ENCODE data around the gene KHDC1L.
"Not testable (repeated sequence)": the region's sequence is repeated elsewhere in the genome, so short reads cannot be mapped to it uniquely, and the experiment has no call there.

The KHDC1L gene

GRCh38 chr6:73225396-73225795 is at the start of gene KHDC1L:
KHDC1L (minus strand) TSS chr6:73225496; CDS start chr6:73225408, 88 bp downstream.
- in situ Hi-C loops (cut with HindIII; ENCODE audit: low sequenced_read_pairs): no loop called here

DNA sequence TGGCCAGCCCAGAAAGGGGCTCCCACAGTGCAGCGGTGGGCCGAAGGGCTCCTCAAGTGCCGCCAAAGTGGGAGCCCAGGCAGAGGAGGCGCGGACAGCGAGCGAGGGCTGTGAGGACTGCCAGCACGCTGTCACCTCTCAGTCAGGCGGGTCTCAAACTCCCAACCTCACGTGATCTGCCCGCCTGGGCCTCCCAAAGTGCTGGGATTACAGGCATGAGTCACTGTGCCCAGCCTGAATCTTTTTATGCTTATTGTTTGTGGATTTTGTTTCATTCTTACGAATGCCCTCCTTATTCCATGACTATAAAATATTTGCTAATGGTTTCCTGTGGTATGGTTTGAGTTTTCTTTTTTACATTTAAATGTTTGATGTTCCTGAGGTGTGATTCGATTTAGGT is 44.0 kb upstream of the KHDC1L start:
- in situ Hi-C loops (cut with HindIII; ENCODE audit: low sequenced_read_pairs): not testable (repeated sequence)

DNA sequence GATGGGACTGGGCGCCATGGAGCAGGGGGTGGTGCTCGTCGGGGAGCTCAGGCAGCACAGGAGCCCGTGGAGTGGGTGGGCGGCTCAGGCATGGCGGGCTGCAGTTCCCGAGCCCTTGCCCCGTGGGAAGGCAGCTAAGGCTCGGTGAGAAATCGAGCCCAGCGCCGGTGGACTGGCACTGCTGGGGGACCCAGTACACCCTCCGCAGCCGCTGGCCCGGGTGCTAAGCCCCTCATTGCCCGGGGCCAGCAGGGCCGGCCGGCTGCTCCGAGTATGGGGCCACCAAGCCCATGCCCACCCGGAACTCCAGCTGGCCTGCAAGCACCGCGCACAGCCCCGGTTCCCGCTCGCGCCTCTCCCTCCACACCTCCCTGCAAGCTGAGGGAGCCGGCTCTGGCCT is 43.6 kb upstream of the KHDC1L start:
- in situ Hi-C loops (cut with HindIII; ENCODE audit: low sequenced_read_pairs): not testable (repeated sequence)

DNA sequence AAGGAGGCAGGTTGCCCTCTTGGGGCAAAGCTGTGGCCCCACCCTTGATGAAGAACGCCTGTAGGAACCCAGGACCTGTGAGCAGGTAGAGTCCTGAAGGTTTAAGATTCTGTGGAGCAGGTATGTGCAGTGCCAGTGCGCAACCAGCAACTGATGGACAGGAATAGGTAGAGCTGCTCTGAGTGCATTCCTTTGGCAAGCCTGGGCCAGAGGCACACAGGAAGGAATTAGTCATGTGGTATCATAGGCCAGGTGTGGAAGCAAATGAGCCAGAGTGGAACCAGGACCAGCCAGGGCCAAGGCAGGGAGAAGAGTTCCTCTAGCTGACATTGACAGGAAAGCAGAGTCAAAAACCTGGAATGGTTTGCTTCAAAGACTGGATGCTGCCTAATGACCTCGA is 39.1 kb upstream of the KHDC1L start:
- in situ Hi-C loops (cut with HindIII; ENCODE audit: low sequenced_read_pairs): no loop called here

DNA sequence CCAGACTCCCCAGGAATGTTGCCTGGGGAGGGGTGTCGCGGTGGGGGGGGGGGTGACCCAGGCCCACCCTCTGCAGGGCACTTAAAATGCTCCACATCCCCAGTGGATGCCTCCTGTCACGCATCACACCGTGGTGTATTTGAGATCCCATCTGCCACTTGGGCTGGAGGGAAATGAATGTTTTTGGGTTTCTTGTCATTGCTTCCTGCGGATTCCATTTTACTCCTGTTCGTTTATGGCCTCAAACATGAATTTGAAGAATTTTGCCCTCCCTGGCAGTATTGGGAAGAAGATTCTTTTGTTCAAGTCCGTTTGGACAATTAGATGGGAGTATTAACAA is 38.2 kb upstream of the KHDC1L start:
- in situ Hi-C loops (cut with HindIII; ENCODE audit: low sequenced_read_pairs): no loop called here

DNA sequence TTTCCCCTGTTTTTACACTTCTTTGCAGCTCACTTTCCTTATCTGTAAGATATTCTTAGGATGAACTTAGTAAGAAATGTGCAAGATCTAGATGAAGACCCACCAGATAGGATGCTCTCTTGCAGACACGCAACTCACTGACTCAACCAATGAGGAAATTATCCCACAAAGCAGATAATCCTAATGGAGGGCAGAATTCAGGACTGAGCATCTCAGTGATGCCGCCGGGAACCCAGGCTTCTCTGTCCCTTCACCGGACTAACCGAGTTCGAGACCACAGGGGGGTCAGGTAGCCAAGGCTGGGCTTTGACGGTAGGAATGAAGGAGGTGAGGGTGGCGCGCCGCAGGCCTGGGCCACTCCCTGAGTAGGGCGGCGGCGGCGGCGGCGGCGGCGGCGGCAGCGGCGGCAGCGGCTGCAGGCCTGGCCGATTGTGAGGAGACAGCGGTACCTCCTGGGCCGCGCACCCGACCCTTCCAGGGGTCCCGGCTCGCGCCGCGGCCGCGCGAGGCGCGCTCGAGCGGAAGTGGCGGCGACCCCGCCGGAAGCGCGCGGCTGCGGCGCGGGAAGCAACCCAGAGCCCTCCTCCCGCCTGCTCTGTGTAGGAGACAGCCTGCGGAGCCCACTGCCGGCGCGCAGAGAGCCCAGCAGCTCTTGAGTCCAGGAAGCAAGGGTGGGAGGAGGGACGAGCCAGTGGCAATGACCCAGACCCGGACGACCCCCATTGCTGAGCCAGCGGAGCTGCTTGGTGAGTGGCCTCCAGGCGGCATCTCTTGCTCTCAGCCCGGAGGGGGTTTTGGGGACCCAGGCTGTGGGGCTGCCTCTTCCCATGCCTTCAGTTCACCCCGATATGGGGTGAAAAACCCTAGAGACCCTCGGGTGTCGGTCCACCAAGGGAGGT is 37.6 kb upstream of the KHDC1L start, which contains the start of gene KHDC1:
TSS of gene KHDC1 (minus strand) at position 526 of the 899 bp plus-strand sequence. CDS start 20,679 bp downstream, outside the sequence.
- in situ Hi-C loops (cut with HindIII; ENCODE audit: low sequenced_read_pairs): no loop called here

GRCh38 chr6:73258721-73259120 is 33.4 kb upstream of the KHDC1L start:
- in situ Hi-C loops (cut with HindIII; ENCODE audit: low sequenced_read_pairs): no loop called here

DNA sequence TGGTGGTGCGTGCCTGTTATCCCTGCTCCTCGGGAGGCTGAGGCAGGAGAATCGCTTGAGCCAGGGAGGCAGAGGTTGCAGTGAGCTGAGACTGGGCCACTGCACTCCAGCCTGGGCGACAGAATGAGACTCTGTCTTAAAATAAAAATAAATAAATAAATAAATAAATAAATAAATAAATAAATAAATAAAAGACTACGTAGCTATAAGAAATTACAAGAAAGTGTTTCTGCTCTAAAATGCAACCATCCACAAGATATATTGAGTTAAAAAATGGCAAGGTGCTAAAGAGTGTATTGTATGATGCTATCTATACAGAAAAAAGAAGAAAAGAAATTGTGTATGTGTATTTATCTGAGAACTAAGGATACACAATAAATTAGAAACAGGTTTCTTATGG is 29.0 kb upstream of the KHDC1L start:
- in situ Hi-C loops (cut with HindIII; ENCODE audit: low sequenced_read_pairs): not testable (repeated sequence)

GRCh38 chr6:73252703-73253102 is 27.4 kb upstream of the KHDC1L start:
- in situ Hi-C loops (cut with HindIII; ENCODE audit: low sequenced_read_pairs): no loop called here

DNA sequence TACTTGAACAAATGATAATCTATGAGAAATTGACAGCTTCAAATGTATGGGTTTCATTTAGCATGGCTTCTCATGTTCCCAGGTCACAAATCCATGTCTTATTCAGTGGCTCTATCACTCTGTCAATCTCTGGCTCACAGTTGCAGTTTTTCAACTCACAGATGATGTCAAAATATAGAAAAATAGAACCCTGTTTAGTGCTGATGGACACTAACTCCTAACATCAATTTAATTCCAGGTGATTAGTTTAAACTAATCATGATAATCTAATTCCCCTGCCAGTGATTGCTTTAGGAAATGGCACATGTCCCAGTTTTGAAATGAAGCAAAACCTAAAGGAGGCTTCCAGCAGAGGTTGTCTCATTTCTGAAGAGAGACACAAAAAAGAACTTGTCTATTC is 24.7 kb upstream of the KHDC1L start:
- in situ Hi-C loops (cut with HindIII; ENCODE audit: low sequenced_read_pairs): no loop called here

- in situ Hi-C loops (cut with HindIII; ENCODE audit: low sequenced_read_pairs): no loop called here
These were observed 23.1 kb upstream of the KHDC1L start for GRCh38 chr6:73248192-73248903.

DNA sequence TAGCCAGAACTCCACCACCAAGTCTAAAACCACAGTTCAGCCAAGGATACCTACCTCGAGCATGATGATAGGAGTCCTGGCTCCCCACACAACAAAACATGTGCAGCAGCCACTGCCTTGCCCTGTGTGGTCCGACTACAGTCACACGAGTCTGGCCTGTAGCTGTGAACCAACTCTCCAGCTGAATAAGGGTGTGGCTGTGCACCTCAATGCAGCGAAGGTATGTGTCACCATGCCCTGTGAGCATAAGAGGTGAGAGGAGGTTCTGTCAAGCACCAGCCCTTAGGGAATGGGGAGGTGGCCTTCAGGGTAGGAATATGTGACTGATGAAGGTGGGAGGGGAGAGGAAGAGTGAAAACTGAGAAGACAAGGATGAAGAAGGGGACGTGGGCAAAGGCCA is 16.7 kb upstream of the KHDC1L start:
- in situ Hi-C loops (cut with HindIII; ENCODE audit: low sequenced_read_pairs): no loop called here

GRCh38 chr6:73240730-73241129 is 15.4 kb upstream of the KHDC1L start:
- in situ Hi-C loops (cut with HindIII; ENCODE audit: low sequenced_read_pairs): no loop called here

GRCh38 chr6:73236144-73236750 is 11.0 kb upstream of the KHDC1L start:
- in situ Hi-C loops (cut with HindIII; ENCODE audit: low sequenced_read_pairs): no loop called here

DNA sequence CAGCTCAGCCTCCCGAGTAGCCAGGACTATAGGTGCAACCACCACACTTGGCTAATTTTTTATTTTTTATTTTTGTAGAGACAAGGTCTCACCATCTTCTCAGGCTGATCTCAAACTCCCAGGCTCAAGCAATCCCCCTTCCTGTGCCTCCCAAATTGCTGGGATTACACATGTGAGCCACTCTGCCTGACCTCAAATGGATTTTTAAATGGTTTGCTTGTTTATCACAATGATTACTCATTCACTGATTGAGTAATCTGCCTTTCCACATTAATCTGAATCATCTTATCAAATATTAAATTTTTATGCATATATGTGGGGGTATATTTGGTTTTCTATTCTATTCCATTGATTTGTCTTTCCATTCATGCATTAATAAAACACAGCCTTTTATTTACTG is 9.4 kb upstream of the KHDC1L start:
- in situ Hi-C loops (cut with HindIII; ENCODE audit: low sequenced_read_pairs): no loop called here

DNA sequence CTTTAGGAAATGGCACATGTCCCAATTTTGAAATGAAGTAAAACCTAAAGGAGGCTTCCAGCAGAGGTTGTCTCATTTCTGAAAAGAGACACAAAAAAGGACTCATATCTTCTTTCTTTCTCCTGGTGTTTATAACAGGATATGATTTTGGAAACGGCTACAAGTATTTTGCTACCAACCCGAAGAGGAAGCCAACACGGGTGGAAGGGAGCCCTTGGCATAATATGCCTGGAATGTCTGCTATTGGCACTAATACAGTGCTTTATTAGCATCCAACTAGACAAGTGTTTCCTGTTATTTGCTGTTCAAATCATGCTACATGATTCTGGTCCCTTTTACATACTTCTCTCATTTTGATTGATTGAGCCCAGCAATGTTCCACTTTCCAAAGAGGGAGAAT is 8.7 kb upstream of the KHDC1L start:
- in situ Hi-C loops (cut with HindIII; ENCODE audit: low sequenced_read_pairs): not testable (repeated sequence)

- in situ Hi-C loops (cut with HindIII; ENCODE audit: low sequenced_read_pairs): no loop called here
These were observed 7.8 kb upstream of the KHDC1L start for GRCh38 chr6:73233048-73233447.

GRCh38 chr6:73231986-73232391 is 6.7 kb upstream of the KHDC1L start:
- in situ Hi-C loops (cut with HindIII; ENCODE audit: low sequenced_read_pairs): no loop called here

DNA sequence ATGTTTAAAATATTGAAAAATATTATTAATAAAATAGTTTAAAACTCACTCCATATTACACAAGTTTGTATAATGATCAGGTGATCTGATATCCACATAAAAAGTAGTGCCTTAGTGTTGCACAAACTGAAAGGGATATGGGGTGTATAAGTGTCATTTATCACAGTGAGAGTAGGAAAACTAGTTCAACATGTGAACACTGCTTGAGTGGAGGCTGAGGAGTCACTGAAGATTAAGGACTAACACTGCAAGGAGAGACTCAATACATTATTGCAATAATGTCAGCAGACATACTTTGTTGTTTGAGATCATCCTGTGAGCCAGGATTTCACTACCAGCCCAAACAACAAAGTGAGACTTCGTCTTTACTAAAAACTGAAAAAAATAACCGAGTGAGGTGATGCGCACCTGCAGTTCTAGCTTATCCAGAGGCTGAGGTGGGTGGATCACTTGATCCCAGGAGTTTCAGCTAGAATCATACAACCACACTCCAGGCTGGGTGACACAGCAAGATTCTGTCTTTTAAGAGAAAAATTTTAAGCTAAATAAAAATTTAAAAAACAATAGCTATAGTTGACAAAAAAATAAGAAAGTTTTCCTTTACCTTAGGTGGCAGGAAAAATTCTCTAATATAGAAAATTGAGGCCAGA is 2.4 kb upstream of the KHDC1L start:
- in situ Hi-C loops (cut with HindIII; ENCODE audit: low sequenced_read_pairs): no loop called here

DNA sequence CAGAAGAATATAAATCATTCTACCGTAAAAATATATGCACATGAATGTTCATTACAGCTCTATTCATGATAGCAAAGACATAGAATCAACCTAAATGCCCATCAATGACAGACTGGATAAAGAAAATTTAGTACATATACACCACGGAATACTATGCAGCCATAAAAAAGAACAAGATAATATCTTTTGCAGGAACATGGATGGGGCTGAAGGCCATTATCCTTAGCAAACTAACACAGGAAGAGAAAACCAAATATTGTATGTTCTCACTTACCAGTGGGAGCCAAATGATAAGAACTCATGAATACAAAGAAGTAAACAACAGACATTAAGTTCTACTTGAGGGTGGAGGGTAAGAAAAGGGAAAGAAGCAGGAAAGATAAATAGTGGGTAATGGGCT is 8.4 kb downstream of the KHDC1L start:
- in situ Hi-C loops (cut with HindIII; ENCODE audit: low sequenced_read_pairs): no loop called here

GRCh38 chr6:73209117-73209516 is 16.2 kb downstream of the KHDC1L start:
- in situ Hi-C loops (cut with HindIII; ENCODE audit: low sequenced_read_pairs): no loop called here
